RWPE2 (cell line): ENCODE results near the gene DDOST.

Experiments
- ATAC-seq: fragments of 200-7000 bp; cut with Tn5 transposase; 3 replicates; pipeline ENCODE4 v1.9.1; 2021; ENCODE audit warnings: low read depth
- DNase-seq: peaks from one replicate; pipeline ENCODE4 v3.0.0-alpha.2; 2020; ENCODE audit warnings: low spot score
- H3K27ac ChIP-seq: fragments of 450-650 bp; 2 replicates; pipeline ENCODE4 v1.5.1; 2017; ENCODE audit warnings: mild to moderate bottlenecking; ENCODE audit not compliant: poor library complexity, severe bottlenecking
- H3K27me3 ChIP-seq: fragments of 250-450 bp; sonication (Bioruptor Pico); 2 replicates; pipeline ENCODE4 v1.5.1; 2021; ENCODE audit warnings: mild to moderate bottlenecking, moderate library complexity; ENCODE audit not compliant: insufficient read depth, poor library complexity, severe bottlenecking
- H3K36me3 ChIP-seq: fragments of 250-450 bp; sonication (Bioruptor Pico); 2 replicates; pipeline ENCODE4 v1.5.1; 2020; ENCODE audit warnings: low read depth, mild to moderate bottlenecking, moderate library complexity
- H3K4me1 ChIP-seq: fragments of 250-450 bp; sonication (Bioruptor Pico); 2 replicates; pipeline ENCODE4 v1.5.1; 2021; ENCODE audit warnings: mild to moderate bottlenecking, moderate library complexity; ENCODE audit not compliant: insufficient read depth, poor library complexity, severe bottlenecking
- H3K4me3 ChIP-seq: fragments of 250-450 bp; sonication (Bioruptor Pico); 2 replicates; pipeline ENCODE4 v1.5.1; 2021; ENCODE audit warnings: mild to moderate bottlenecking, moderate library complexity; ENCODE audit not compliant: severe bottlenecking
- H3K9me3 ChIP-seq: fragments of 250-450 bp; sonication (Bioruptor Pico); 2 replicates; pipeline ENCODE4 v1.5.1; 2021; ENCODE audit warnings: mild to moderate bottlenecking, moderate library complexity; ENCODE audit not compliant: severe bottlenecking
- TF ChIP-seq, protein P1 (sequence below): fragments of 450-650 bp; IDR thresholded peaks from one replicate; pipeline ENCODE4 v1.5.1; 2017; ENCODE audit warnings: mild to moderate bottlenecking, moderate library complexity; ENCODE audit not compliant: poor library complexity, severe bottlenecking

Gene DDOST

DNA sequence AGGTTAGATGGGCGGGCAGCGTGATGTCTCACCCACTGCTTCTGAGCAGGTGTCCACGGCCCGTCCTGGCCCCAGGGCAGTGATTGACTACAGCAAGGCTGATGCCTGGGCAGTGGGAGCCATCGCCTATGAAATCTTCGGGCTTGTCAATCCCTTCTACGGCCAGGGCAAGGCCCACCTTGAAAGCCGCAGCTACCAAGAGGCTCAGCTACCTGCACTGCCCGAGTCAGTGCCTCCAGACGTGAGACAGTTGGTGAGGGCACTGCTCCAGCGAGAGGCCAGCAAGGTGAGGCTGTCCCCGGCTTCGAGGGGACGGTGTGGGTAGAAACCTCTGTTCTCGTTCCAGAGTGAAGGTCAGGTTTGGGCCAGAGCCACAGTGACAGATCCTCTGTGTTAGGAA lies 12.2 kb downstream of the DDOST start:
- no peaks in the 10 kb centered on the region for H3K27me3 ChIP-seq
- H3K4me3 ChIP-seq = no peak overlapping the region
- peaks cover 51% of the 10 kb centered on the region for H3K36me3 ChIP-seq
- ATAC-seq = no peak
- TF ChIP-seq, protein P1, sequence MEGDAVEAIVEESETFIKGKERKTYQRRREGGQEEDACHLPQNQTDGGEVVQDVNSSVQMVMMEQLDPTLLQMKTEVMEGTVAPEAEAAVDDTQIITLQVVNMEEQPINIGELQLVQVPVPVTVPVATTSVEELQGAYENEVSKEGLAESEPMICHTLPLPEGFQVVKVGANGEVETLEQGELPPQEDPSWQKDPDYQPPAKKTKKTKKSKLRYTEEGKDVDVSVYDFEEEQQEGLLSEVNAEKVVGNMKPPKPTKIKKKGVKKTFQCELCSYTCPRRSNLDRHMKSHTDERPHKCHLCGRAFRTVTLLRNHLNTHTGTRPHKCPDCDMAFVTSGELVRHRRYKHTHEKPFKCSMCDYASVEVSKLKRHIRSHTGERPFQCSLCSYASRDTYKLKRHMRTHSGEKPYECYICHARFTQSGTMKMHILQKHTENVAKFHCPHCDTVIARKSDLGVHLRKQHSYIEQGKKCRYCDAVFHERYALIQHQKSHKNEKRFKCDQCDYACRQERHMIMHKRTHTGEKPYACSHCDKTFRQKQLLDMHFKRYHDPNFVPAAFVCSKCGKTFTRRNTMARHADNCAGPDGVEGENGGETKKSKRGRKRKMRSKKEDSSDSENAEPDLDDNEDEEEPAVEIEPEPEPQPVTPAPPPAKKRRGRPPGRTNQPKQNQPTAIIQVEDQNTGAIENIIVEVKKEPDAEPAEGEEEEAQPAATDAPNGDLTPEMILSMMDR = no peak
- H3K9me3 ChIP-seq = no peaks in the 10 kb centered on the region
- H3K27ac ChIP-seq = no peak overlapping the region
- H3K4me1 ChIP-seq = no peaks in the 10 kb centered on the region
- no peak for DNase-seq

DNA sequence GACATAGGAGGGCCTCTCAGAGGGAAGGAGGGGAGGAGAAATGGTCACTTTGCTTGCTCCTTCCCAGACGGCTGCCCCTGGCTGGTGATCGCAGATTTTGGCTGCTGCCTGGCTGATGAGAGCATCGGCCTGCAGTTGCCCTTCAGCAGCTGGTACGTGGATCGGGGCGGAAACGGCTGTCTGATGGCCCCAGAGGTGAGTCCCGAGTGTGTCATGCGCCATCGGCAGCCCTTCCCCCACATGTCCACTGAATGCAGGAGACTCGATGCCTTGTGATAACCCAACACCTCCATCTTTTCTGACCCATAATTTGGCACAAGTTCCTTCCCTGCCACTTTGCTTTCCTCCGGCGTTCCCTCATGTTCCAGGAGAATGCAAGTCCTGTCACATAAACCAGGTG lies 12.7 kb downstream of the DDOST start:
- no peak overlapping the region for H3K27ac ChIP-seq
- no peak overlapping the region for H3K4me3 ChIP-seq
- peaks cover 48% of the 10 kb centered on the region for H3K36me3 ChIP-seq
- H3K27me3 ChIP-seq = no peaks in the 10 kb centered on the region
- H3K4me1 ChIP-seq = no peaks in the 10 kb centered on the region
- H3K9me3 ChIP-seq = no peaks in the 10 kb centered on the region
- TF ChIP-seq, protein P1 = no peak
- DNase-seq (no peak), ATAC-seq (no peak)

DNA sequence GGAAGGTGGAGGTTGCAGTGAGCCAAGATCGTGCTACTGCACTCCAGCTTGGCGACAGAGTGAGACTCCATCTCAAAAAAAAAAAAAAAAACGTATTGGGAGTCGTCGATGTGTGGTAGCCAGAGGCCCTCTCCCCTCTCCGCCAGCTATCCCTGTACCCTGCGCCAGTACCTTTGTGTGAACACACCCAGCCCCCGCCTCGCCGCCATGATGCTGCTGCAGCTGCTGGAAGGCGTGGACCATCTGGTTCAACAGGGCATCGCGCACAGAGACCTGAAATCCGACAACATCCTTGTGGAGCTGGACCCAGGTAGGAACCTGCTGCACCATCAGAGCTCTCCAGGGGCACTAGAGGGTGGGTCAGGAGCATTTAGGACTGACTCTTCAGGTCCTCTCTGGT lies 15.8 kb downstream of the DDOST start:
- DNase-seq (no peak), ATAC-seq (no peak)
- Histone ChIP-seq H3K9me3 (no peaks in the 10 kb centered on the region), H3K4me1 (no peaks in the 10 kb centered on the region), H3K27ac (no peak overlapping the region), H3K4me3 (no peak overlapping the region), H3K27me3 (no peaks in the 10 kb centered on the region), H3K36me3 (peaks cover 20% of the 10 kb centered on the region)
- TF ChIP-seq, protein P1 = no peak

DNA sequence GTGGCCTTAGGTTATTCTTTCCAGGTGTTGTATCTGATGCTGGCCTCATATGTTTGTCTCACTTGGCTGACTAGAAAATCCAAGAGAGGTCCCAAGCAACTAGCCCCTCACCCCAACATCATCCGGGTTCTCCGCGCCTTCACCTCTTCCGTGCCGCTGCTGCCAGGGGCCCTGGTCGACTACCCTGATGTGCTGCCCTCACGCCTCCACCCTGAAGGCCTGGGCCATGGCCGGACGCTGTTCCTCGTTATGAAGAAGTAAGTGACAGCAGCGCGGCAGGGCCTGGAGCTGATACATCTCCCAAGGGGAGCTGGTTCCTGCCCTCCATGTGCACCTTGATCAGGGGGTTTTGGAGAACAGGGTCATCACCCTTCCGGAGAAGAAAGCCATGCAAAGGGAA lies 16.8 kb downstream of the DDOST start:
- TF ChIP-seq, protein P1 = no peak
- DNase-seq (no peak), ATAC-seq (no peak)
- Histone ChIP-seq H3K4me1 (no peaks in the 10 kb centered on the region), H3K27me3 (no peaks in the 10 kb centered on the region), H3K36me3 (peaks cover 18% of the 10 kb centered on the region), H3K27ac (no peak overlapping the region), H3K4me3 (no peak overlapping the region), H3K9me3 (no peaks in the 10 kb centered on the region)

DNA sequence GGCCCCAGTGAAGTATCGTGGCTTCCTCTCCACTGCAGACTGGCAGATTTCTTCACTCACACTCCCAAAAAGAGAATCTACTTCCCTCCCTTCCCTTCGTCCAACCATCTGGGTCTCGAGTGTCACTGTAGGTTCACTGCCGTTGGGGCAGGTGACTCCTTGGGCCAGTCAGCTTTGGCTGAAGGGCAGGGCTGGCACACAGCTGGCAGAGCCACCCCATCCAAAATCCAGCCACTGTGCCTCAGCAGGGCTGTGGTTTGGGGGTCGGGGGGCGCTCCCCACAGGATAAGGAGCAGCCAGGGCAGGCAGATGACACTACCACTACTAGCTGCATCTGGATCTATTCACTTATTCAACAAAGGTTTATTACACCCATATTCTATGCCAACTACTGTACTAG lies 18.1 kb downstream of the DDOST start:
- ATAC-seq = no peak
- Histone ChIP-seq H3K9me3 (no peaks in the 10 kb centered on the region), H3K27me3 (no peaks in the 10 kb centered on the region), H3K36me3 (peaks cover 13% of the 10 kb centered on the region), H3K4me1 (no peaks in the 10 kb centered on the region), H3K4me3 (no peak overlapping the region), H3K27ac (no peak overlapping the region)
- TF ChIP-seq, protein P1 = no peak
- no peak for DNase-seq
